ENCODE data around the gene HHIP. TPM values are rescaled to one million over a fixed set of nuclear protein-coding genes. Genes with fewer than 3 reads are reported as not detected.

HHIP gene
- total RNA-seq, 6 experiments from 2014 or later, result 0.09 to 1.1 (median 0.42) TPM

DNA sequence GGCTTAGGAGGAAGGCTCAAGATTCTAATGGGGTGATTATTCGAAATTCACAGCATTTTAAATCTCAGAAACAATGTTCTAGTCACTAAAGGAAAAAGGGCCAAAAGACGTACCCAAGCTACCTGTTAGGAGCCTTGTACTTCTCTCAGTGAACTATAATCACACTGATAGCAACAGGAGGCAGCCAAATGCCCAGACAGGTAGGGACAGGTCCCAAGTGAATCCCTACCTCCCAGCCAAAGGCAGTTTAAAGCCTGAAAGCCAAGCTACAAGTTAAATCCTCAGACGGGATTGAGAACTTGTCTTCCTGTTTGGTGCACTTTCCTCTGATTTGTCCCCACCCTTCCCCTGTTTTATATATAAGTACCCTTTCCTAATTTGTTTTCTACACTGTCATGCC lies 24.3 kb upstream of the HHIP start:
- DNase-seq, result no peak
- H3K27me3 Mint-ChIP-seq (ENCODE audit: insufficient read depth), result peaks cover 1% of the 10 kb centered on the region
- H3K4me3 Mint-ChIP-seq, result no peak overlapping the region
- TF ChIP-seq CTCF (IDR thresholded peaks at IDR 0.05), result no peak
- H3K27ac Mint-ChIP-seq, result no peak overlapping the region
- no peaks in the 10 kb centered on the region for H3K36me3 Mint-ChIP-seq (ENCODE audit: low read depth)
- no peaks in the 10 kb centered on the region for H3K4me1 Mint-ChIP-seq (ENCODE audit: low read depth)
- H3K9me3 Mint-ChIP-seq, result no peaks in the 10 kb centered on the region

- H3K36me3 Mint-ChIP-seq (ENCODE audit: low read depth), result no peaks in the 10 kb centered on the region
- no peak overlapping the region for H3K4me3 Mint-ChIP-seq
- H3K27ac Mint-ChIP-seq, result no peak overlapping the region
- no peaks in the 10 kb centered on the region for H3K4me1 Mint-ChIP-seq (ENCODE audit: low read depth)
- no peak for TF ChIP-seq CTCF (IDR thresholded peaks at IDR 0.05)
- DNase-seq, result no peak
- no peaks in the 10 kb centered on the region for H3K27me3 Mint-ChIP-seq (ENCODE audit: insufficient read depth)
- no peaks in the 10 kb centered on the region for H3K9me3 Mint-ChIP-seq
Measured at GRCh38 chr4:144627663-144628076, 18.3 kb upstream of the HHIP start.

- Mint-ChIP-seq H3K27ac (no peak overlapping the region), H3K36me3 (ENCODE audit: low read depth) (no peaks in the 10 kb centered on the region), H3K4me1 (ENCODE audit: low read depth) (0 out of 2 replicates have a peak, but pooled peaks cover 6% of the 10 kb centered on the region), H3K4me3 (no peak overlapping the region), H3K9me3 (no peaks in the 10 kb centered on the region), H3K27me3 (ENCODE audit: insufficient read depth) (0 out of 2 replicates have a peak, but pooled peaks cover 4% of the 10 kb centered on the region)
- no peak for DNase-seq
- no peak for TF ChIP-seq CTCF (IDR thresholded peaks at IDR 0.05)
Measured at GRCh38 chr4:144633215-144633614, 12.7 kb upstream of the HHIP start.

DNA sequence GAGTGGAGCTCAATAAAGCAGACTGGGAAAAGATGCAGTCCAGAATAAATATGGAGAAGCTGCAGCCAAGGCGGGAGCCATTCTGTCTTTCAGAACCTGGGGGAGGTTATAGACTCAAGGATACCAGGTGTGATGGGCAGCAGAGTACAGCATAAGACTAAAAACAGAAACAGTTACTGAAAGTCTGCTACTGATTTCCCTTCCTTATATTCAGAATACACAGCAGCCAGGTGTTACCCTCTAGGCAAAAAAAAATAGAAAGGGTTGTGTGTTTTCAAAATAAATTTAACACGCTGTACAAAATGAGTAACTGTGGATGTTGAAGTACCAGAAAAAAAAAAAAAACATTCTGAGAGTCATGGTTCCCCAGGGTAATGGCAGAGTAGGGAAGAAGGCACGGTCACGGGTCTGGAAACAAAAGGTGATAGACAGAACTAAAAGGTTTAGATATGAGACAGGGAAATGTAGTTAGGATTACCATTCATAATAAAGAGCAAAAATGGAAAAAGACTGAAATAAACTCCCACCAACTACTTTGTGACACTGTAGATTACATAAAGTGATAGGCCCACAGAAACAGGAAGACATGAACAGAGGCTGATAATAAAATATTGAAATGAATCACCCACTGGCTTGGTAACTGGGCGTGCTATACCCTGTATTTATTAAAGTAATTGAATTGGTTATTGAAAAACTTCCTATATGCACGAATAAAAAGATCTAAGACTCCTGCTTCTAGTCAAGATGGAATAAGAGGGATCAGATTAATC lies 10.8 kb upstream of the HHIP start:
- H3K4me3 Mint-ChIP-seq, result no peak overlapping the region
- no peaks in the 10 kb centered on the region for H3K9me3 Mint-ChIP-seq
- no peak overlapping the region for H3K27ac Mint-ChIP-seq
- TF ChIP-seq CTCF (IDR thresholded peaks at IDR 0.05), result no peak
- H3K36me3 Mint-ChIP-seq (ENCODE audit: low read depth), result no peaks in the 10 kb centered on the region
- no peak for DNase-seq
- H3K27me3 Mint-ChIP-seq (ENCODE audit: insufficient read depth), result 0 out of 2 replicates have a peak, but pooled peaks cover 8% of the 10 kb centered on the region
- H3K4me1 Mint-ChIP-seq (ENCODE audit: low read depth), result peaks cover 13% of the 10 kb centered on the region; the same call in 1 of the 2 replicates

DNA sequence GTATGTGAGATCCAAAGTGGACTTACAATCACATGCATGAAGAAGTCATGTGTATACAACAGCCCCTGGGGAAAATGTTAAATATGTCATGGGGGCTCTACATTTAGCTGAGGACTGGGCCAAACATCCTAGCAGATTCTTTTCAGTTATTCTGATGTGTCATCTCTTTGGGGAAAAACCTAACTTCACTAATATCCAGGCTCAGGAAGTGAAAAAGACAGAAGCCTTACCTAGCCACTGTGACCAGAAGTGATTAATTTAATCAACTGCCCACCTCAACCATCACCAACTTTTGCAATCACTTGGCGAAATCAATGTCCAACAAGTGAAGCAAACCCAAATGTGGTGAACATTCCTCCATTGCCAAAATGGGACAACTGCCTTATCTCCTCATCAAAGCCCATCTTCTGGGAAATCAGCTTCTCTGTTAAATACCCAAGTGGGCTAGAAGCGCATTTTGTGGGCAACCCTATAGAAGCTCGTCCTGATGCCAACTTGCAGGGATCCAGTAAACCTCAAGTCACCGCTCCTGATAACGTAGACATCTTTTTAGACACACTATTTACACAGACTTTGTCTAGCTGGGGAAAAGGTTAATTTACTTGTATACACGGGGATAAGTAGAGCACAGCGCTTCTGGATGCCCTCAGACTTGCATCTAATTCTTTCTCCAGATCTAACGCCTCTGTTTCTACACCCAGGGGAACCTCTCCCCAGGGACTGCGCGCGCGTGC lies 1.4 kb upstream of the HHIP start:
- H3K4me3 Mint-ChIP-seq, result no peak overlapping the region; the same call in 1 of the 2 replicates
- H3K27me3 Mint-ChIP-seq (ENCODE audit: insufficient read depth), result peaks cover 36% of the 10 kb centered on the region
- H3K4me1 Mint-ChIP-seq (ENCODE audit: low read depth), result peaks cover 22% of the 10 kb centered on the region
- DNase-seq, result no peak
- H3K27ac Mint-ChIP-seq, result no peak overlapping the region
- no peak for TF ChIP-seq CTCF (IDR thresholded peaks at IDR 0.05)
- no peaks in the 10 kb centered on the region for H3K36me3 Mint-ChIP-seq (ENCODE audit: low read depth)
- H3K9me3 Mint-ChIP-seq, result no peaks in the 10 kb centered on the region
